Measurements from ENCODE around the gene SPOCD1. TPM values are rescaled to one million over a fixed set of nuclear protein-coding genes. Genes with fewer than 3 reads are reported as not detected.

The SPOCD1 gene
- total RNA-seq, 2 donors from 2014 or later, result 0.43 TPM; not detected in 1

DNA sequence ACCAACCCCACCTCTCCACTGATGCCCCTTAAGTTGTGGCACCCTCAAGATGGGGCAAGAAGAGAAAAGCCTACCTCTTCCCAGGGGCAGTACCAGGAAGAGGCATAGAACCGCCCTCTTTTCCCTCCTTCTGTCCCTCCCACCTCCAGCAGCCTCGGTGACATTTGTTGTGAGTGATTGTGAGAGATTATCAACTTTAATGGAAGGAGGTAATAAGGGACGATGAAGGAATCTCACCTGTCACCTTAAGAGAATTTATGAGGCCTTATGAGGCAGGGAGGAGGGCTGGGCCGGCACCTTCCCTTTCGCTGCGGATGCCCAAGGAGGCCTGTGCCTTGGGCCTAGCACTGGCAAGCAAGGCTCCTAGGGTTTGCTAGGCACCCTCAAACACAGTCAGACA is 50.3 kb downstream of the SPOCD1 start:
- Histone ChIP-seq H3K27me3 (no peaks in the 10 kb centered on the region), H3K27ac (no peak overlapping the region)
- no peak for DNase-seq (ENCODE audit: low spot score)

DNA sequence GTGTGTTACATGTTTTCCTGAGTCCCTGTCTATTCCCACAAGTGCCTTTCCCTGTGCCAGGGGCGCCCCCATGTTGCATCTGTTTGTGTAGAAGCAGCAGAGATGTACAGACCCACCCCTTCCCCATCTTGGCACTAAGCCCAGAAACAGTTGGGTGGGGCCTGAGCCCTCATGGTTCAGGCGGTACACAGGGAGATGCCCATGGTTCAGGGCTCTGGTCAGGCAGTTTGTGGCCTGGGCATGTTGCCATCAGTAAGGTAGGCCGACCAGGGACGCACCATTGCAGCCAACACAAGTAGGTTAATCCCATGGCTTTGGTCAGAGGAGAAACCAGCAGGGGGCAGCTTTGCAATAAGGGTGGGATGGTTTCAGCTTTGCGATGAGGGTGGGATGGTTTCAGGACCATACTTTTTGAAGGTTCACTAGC is 50.8 kb downstream of the SPOCD1 start:
- no peaks in the 10 kb centered on the region for H3K27me3 ChIP-seq
- peaks cover 0 to 50% of the 10 kb centered on the region in 2 donors for H3K4me1 ChIP-seq
- no peak overlapping the region for H3K4me3 ChIP-seq
- H3K9me3 ChIP-seq, result no peaks in the 10 kb centered on the region
- H3K27ac ChIP-seq, result no peak overlapping the region
- H3K36me3 ChIP-seq, result no peaks in the 10 kb centered on the region
- TF ChIP-seq, protein P1, sequence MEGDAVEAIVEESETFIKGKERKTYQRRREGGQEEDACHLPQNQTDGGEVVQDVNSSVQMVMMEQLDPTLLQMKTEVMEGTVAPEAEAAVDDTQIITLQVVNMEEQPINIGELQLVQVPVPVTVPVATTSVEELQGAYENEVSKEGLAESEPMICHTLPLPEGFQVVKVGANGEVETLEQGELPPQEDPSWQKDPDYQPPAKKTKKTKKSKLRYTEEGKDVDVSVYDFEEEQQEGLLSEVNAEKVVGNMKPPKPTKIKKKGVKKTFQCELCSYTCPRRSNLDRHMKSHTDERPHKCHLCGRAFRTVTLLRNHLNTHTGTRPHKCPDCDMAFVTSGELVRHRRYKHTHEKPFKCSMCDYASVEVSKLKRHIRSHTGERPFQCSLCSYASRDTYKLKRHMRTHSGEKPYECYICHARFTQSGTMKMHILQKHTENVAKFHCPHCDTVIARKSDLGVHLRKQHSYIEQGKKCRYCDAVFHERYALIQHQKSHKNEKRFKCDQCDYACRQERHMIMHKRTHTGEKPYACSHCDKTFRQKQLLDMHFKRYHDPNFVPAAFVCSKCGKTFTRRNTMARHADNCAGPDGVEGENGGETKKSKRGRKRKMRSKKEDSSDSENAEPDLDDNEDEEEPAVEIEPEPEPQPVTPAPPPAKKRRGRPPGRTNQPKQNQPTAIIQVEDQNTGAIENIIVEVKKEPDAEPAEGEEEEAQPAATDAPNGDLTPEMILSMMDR (IDR thresholded peaks at IDR 0.05), result peak in 1 of 2 donors; percentile 23
- no peak for DNase-seq (ENCODE audit: low spot score)

More for the DNA sequence above, 50.3 kb downstream of the SPOCD1 start:
- TF ChIP-seq, protein P1 (IDR thresholded peaks at IDR 0.05), result no peak
- Histone ChIP-seq H3K36me3 (no peaks in the 10 kb centered on the region), H3K9me3 (no peaks in the 10 kb centered on the region), H3K4me3 (no peak overlapping the region), H3K4me1 (peaks cover 0 to 46% of the 10 kb centered on the region in 2 donors)

DNA sequence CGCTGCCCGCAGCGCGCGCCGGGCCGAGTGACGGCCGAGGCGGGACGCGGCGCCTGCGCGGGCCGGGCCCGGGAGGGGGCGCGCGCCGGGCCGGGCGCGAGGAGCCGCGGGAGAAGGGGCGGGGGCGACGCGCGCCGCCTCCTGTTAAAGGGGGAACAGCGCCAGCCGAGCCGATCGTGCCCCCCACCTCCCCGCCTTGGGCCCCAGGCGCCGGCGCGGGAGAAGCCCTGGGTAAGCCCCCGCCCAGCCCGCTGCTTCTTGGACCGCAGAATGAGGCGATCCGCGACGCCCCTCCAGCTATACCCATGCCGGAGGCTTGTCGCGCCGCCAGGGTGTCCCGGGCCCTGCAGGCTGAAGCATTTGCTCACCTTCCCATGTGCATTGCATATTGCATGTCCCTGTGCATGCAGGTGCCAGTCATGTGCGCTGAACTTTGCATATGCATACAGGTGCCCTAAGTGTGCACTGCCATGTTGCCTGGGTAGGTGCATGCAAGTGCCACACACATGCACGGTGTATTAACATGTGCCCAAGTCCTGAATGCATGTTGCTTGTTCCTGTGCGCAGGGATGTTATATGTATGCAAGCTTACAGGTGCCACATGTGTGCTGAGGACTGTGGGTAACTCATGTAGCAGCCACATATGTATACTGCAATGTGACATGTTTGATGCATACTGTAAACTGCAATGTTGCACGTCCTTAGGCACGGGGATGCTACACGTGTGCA is 51.3 kb downstream of the SPOCD1 start, which contains the start of gene ADGRB2:
Gene ADGRB2, minus strand, starts transcription at position 29 of the 729 bp plus-strand sequence. CDS start 7,119 bp downstream, outside the sequence.
- no peaks in the 10 kb centered on the region for H3K36me3 ChIP-seq
- H3K27ac ChIP-seq, result peak within 1 kb of the TSS in 1 of 2 donors; percentile 31
- TF ChIP-seq, protein P1 (IDR thresholded peaks at IDR 0.05), result peak in 1 of 2 donors; percentile 18
- peak within 1 kb of the TSS; percentile 54 to 63 for H3K4me3 ChIP-seq
- H3K27me3 ChIP-seq, result no peaks in the 10 kb centered on the region
- no peaks in the 10 kb centered on the region for H3K9me3 ChIP-seq
- DNase-seq (ENCODE audit: low spot score), result no peak
- H3K4me1 ChIP-seq, result peaks cover 0 to 45% of the 10 kb centered on the region in 2 donors

DNA sequence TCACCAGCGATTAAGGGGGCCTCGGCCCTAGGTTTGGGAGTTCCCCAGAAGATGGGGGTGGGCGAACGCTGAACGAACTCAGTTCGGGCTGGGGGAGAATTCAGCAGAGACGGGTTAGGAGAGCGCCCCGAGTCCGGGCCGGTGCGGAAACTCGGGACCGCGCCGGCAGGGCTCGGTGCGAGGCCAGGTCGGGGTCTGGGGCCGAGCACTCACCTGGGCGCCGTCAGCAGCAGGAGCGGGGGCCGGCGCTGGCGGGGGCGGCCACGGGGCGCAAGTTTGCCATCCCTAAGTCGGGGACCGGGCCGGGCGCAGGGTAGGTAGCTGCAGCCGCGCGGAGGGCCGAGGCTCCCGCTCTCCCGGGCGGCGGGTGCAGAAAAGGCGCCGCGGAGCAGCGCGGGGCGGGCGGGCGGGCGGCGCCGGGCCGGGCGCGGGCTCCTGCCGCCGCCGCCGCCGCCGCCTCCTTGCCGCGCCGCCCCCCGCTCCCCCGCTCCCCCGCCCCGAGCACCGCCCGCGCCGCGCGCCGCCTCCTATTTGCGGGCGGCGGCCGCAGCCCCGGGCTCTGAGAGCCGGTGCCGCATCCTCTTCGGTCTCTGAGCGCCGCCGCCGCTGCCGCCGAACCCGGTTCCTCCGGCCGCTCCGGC is 52.0 kb downstream of the SPOCD1 start:
- DNase-seq (ENCODE audit: low spot score), result no peak
- peak overlapping the region in 1 of 2 donors; percentile 31 for H3K27ac ChIP-seq
- TF ChIP-seq, protein P1 (IDR thresholded peaks at IDR 0.05), result no peak

DNA sequence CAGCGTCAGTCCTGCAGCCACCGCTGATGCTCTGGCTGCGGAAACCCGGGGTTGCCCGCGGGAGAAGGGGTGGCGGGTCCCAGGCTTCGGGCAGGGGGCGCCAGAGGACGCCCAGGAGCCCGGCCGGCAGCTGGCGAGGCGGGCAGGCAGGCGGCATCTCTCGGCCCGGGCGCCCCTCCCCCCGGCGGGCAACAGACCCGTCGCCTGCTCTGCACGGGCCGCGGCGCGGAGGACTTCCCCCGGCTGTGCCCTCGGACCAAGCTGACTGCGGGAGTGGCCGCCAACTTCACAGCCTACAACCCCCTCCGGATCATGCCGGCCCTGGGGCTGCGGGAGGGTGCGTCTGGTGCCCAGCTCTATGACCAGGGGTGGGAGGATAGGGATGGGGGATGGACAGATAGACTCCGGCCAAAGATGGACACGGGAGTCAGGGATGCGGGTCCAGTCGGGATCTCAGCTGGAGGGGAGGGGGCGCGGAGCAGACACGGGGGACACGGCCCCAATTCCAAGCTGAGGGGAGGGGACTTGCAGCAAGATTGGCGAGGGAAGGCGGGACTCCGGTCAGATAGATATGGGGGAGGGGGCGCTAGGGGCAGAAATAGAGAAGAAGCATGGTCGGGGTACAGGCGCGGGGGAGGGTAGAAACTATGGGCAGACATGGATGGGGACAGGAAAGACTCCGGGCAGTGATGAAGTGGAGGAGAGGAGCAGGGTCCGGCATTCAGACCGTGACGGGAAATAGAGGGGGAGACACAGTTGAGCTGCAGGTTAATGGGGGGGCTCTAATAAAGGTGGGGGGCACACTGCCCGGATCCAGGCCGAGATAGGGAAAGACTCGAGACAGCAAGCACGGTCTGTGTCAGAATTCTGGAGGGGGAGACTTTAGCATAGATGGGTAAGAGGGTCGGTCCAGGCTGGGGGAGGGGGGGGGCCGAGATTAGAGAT is 52.8 kb downstream of the SPOCD1 start:
- Histone ChIP-seq H3K36me3 (no peaks in the 10 kb centered on the region), H3K4me1 (peaks cover 0 to 41% of the 10 kb centered on the region in 2 donors), H3K4me3 (peak overlapping the region; percentile 54 to 63), H3K9me3 (no peaks in the 10 kb centered on the region), H3K27ac (peak overlapping the region in 1 of 2 donors; percentile 31), H3K27me3 (no peaks in the 10 kb centered on the region)
- TF ChIP-seq, protein P1 (IDR thresholded peaks at IDR 0.05), result peak; percentile 50 to 82
- no peak for DNase-seq (ENCODE audit: low spot score)

More for the DNA sequence above, 52.0 kb downstream of the SPOCD1 start:
- H3K27me3 ChIP-seq, result no peaks in the 10 kb centered on the region
- no peaks in the 10 kb centered on the region for H3K9me3 ChIP-seq
- no peaks in the 10 kb centered on the region for H3K36me3 ChIP-seq
- H3K4me3 ChIP-seq, result peak overlapping the region; percentile 54 to 63
- peaks cover 0 to 41% of the 10 kb centered on the region in 2 donors for H3K4me1 ChIP-seq

Measured in right atrium auricular region (tissue), 2 donors.